WTC11 (cell line): ENCODE results near the gene ANKRD23. TPM values are rescaled to one million over a fixed set of nuclear protein-coding genes. Genes with fewer than 3 reads are reported as not detected.

Experiments used
- ATAC-seq: fragments of 200-7000 bp; cut with Tn5 transposase; 2 replicates; pipeline ENCODE4 v1.10.0; 2021; ENCODE audit warnings: mild to moderate bottlenecking, moderate library complexity
- CTCF ChIA-PET: fragments of 300-600 bp; sonication (Branson Sonifier 250); formaldehyde crosslinking; loops from one replicate; lab custom pipeline; 2021; ENCODE audit warnings: antibody characterized with exemption; lab: Charles Lee
- POLR2A ChIA-PET: fragments of 350-600 bp; sonication (Branson Sonifier 250); formaldehyde crosslinking; loops from one replicate; lab custom pipeline; 2021; ENCODE audit warnings: antibody characterized with exemption; lab: Charles Lee
- DNase-seq: peaks from one replicate; pipeline ENCODE4 v3.0.0; 2021; ENCODE audit warnings: low spot score
- H3K27ac Mint-ChIP-seq: 2 replicates; pipeline ENCODE4 v1.8.0; 2021; ENCODE audit warnings: mixed read lengths
- H3K27me3 Mint-ChIP-seq: 2 replicates; pipeline ENCODE4 v1.8.0; 2021; ENCODE audit warnings: low read depth, mild to moderate bottlenecking, moderate library complexity, mixed read lengths
- H3K36me3 Mint-ChIP-seq: 2 replicates; pipeline ENCODE4 v1.8.0; 2021; ENCODE audit warnings: mixed read lengths
- H3K4me1 Mint-ChIP-seq: 2 replicates; pipeline ENCODE4 v1.8.0; 2022; ENCODE audit warnings: mixed read lengths
- H3K4me3 Mint-ChIP-seq: 2 replicates; pipeline ENCODE4 v1.8.0; 2021; ENCODE audit warnings: mild to moderate bottlenecking, moderate library complexity, mixed read lengths
- H3K9me3 Mint-ChIP-seq: 2 replicates; pipeline ENCODE4 v1.8.0; 2021; ENCODE audit warnings: mixed read lengths
- ATF2 ChIP-seq: sonication (generic); formaldehyde crosslinking; IDR thresholded peaks from 2 replicates; pipeline ENCODE4 v1.8.1; 2022; ENCODE audit warnings: low read depth, missing genetic modification reagents, borderline replicate concordance
- CBFB ChIP-seq: sonication (generic); formaldehyde crosslinking; IDR thresholded peaks from 2 replicates; pipeline ENCODE4 v1.8.1; 2022; ENCODE audit warnings: mild to moderate bottlenecking, low read depth, missing genetic modification reagents
- FOXJ3 ChIP-seq: sonication (generic); formaldehyde crosslinking; IDR thresholded peaks from 2 replicates; pipeline ENCODE4 v1.9.0; 2021; ENCODE audit warnings: missing genetic modification reagents, mild to moderate bottlenecking, borderline replicate concordance
- FOXK1 ChIP-seq: sonication (generic); formaldehyde crosslinking; IDR thresholded peaks from 2 replicates; pipeline ENCODE4 v1.8.0; 2022; ENCODE audit warnings: mild to moderate bottlenecking, moderate library complexity, missing genetic modification reagents
- FOXP1 ChIP-seq: sonication (generic); formaldehyde crosslinking; IDR thresholded peaks from 2 replicates; pipeline ENCODE4 v1.8.0; 2022; ENCODE audit warnings: missing genetic modification reagents, mild to moderate bottlenecking, moderate library complexity, borderline replicate concordance
- NFE2L1 ChIP-seq: sonication (generic); formaldehyde crosslinking; IDR thresholded peaks from 2 replicates; pipeline ENCODE4 v1.8.1; 2023; ENCODE audit warnings: missing genetic modification reagents
- PREB ChIP-seq: sonication (generic); formaldehyde crosslinking; IDR thresholded peaks from 2 replicates; pipeline ENCODE4 v1.8.1; 2022; ENCODE audit warnings: mild to moderate bottlenecking, missing genetic modification reagents, moderate library complexity, borderline replicate concordance
- PRRX2 ChIP-seq: fragments of 250-450 bp; sonication (Bioruptor Pico); IDR thresholded peaks from 2 replicates; pipeline ENCODE4 v1.8.0; 2021; ENCODE audit warnings: mild to moderate bottlenecking
- RELA ChIP-seq: sonication (generic); formaldehyde crosslinking; IDR thresholded peaks from 2 replicates; pipeline ENCODE4 v1.8.1; 2022; ENCODE audit warnings: missing genetic modification reagents, mild to moderate bottlenecking, borderline replicate concordance
- SOX15 ChIP-seq: fragments of 250-450 bp; sonication (Bioruptor Pico); IDR thresholded peaks from 2 replicates; pipeline ENCODE4 v1.9.0; 2021; ENCODE audit warnings: mild to moderate bottlenecking
- ZBTB21 ChIP-seq: sonication (generic); formaldehyde crosslinking; IDR thresholded peaks from 2 replicates; pipeline ENCODE4 v1.8.1; 2023; ENCODE audit warnings: mild to moderate bottlenecking, missing genetic modification reagents, borderline replicate concordance
- ZNF121 ChIP-seq: sonication (generic); formaldehyde crosslinking; IDR thresholded peaks from 2 replicates; pipeline ENCODE4 v1.8.0; 2023; ENCODE audit warnings: missing genetic modification reagents
- ZNF317 ChIP-seq: sonication (generic); formaldehyde crosslinking; IDR thresholded peaks from 2 replicates; pipeline ENCODE4 v1.8.1; 2023; ENCODE audit warnings: low read depth, mild to moderate bottlenecking, moderate library complexity, missing genetic modification reagents, borderline replicate concordance
- ZNF416 ChIP-seq: fragments of 250-450 bp; sonication (Bioruptor Pico); IDR thresholded peaks from 2 replicates; pipeline ENCODE4 v1.9.0; 2021; ENCODE audit warnings: mild to moderate bottlenecking, inconsistent platforms
- ZNF532 ChIP-seq: fragments of 250-450 bp; sonication (Bioruptor Pico); IDR thresholded peaks from 2 replicates; pipeline ENCODE4 v1.9.0; 2021; ENCODE audit warnings: mild to moderate bottlenecking, borderline replicate concordance
- total RNA-seq: library from RNA; stranded (reverse); gene quantifications from 3 replicates; pipeline ENCODE4 v1.2.3, GENCODE V29; 2021
- TF ChIP-seq, protein P1 (sequence below): sonication (generic); formaldehyde crosslinking; IDR thresholded peaks from 2 replicates; pipeline ENCODE4 v1.8.0; 2022; ENCODE audit warnings: mild to moderate bottlenecking, missing genetic modification reagents
- TF ChIP-seq, protein P2 (sequence below): sonication (generic); formaldehyde crosslinking; IDR thresholded peaks from 2 replicates; pipeline ENCODE4 v1.8.0; 2023; ENCODE audit warnings: mild to moderate bottlenecking, missing genetic modification reagents
- TF ChIP-seq, protein P3 (sequence below): sonication (generic); formaldehyde crosslinking; conservative IDR thresholded peaks from 2 replicates; pipeline ENCODE4 v1.8.1; 2023; ENCODE audit warnings: mild to moderate bottlenecking, low read depth, missing genetic modification reagents, moderate library complexity
- TF ChIP-seq, protein P4 (sequence below): sonication (generic); formaldehyde crosslinking; IDR thresholded peaks from 2 replicates; pipeline ENCODE4 v1.8.1; 2023; ENCODE audit warnings: mild to moderate bottlenecking, missing genetic modification reagents
- TF ChIP-seq, protein P5 (sequence below): sonication (generic); formaldehyde crosslinking; IDR thresholded peaks from 2 replicates; pipeline ENCODE4 v1.8.0; 2023; ENCODE audit warnings: missing genetic modification reagents

Gene ANKRD23
- total RNA-seq, 1 experiment from 2014 or later = 3.2 TPM

GRCh38 chr2:96857667-96858372 is 14.0 kb upstream of the ANKRD23 start, which contains the start of gene ANKRD39:
Gene ANKRD39 (minus strand): TSS chr2:96858016. CDS start chr2:96857987, 29 bp downstream.
- Mint-ChIP-seq H3K4me3 (peak within 1 kb of the TSS; percentile 80), H3K9me3 (no peaks in the 10 kb centered on the region), H3K27ac (peak within 1 kb of the TSS; percentile 90), H3K27me3 (no peaks in the 10 kb centered on the region), H3K4me1 (peaks cover 21% of the 10 kb centered on the region), H3K36me3 (peaks cover 28% of the 10 kb centered on the region)
- ChIA-PET POLR2A (interaction anchor here (0.7 to 1.9 kb wide), 11 partner anchors 11 to 255 kb away, joined by 3 to 20 read pairs (median 4); partner anchors contain the start of gene ANKRD36), CTCF (interaction anchor here (0.6 to 5.6 kb wide), 53 partner anchors 10 to 310 kb away, joined by 3 to 252 read pairs (median 8); partner anchors contain the start of genes ANKRD23, ANKRD36, CNNM3 and CNNM4)
- ATAC-seq = peak; percentile 85
- DNase-seq = peak; percentile 99
- TF ChIP-seq, protein P1, sequence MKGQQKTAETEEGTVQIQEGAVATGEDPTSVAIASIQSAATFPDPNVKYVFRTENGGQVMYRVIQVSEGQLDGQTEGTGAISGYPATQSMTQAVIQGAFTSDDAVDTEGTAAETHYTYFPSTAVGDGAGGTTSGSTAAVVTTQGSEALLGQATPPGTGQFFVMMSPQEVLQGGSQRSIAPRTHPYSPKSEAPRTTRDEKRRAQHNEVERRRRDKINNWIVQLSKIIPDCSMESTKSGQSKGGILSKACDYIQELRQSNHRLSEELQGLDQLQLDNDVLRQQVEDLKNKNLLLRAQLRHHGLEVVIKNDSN (CRISPR knock-in tag) = peak; percentile 25; the same call in 1 of the 2 replicates
- TF ChIP-seq, protein P2, sequence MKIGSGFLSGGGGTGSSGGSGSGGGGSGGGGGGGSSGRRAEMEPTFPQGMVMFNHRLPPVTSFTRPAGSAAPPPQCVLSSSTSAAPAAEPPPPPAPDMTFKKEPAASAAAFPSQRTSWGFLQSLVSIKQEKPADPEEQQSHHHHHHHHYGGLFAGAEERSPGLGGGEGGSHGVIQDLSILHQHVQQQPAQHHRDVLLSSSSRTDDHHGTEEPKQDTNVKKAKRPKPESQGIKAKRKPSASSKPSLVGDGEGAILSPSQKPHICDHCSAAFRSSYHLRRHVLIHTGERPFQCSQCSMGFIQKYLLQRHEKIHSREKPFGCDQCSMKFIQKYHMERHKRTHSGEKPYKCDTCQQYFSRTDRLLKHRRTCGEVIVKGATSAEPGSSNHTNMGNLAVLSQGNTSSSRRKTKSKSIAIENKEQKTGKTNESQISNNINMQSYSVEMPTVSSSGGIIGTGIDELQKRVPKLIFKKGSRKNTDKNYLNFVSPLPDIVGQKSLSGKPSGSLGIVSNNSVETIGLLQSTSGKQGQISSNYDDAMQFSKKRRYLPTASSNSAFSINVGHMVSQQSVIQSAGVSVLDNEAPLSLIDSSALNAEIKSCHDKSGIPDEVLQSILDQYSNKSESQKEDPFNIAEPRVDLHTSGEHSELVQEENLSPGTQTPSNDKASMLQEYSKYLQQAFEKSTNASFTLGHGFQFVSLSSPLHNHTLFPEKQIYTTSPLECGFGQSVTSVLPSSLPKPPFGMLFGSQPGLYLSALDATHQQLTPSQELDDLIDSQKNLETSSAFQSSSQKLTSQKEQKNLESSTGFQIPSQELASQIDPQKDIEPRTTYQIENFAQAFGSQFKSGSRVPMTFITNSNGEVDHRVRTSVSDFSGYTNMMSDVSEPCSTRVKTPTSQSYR (CRISPR knock-in tag) = no peak
- no peak for TF ChIP-seq ZNF532
- TF ChIP-seq, protein P3, sequence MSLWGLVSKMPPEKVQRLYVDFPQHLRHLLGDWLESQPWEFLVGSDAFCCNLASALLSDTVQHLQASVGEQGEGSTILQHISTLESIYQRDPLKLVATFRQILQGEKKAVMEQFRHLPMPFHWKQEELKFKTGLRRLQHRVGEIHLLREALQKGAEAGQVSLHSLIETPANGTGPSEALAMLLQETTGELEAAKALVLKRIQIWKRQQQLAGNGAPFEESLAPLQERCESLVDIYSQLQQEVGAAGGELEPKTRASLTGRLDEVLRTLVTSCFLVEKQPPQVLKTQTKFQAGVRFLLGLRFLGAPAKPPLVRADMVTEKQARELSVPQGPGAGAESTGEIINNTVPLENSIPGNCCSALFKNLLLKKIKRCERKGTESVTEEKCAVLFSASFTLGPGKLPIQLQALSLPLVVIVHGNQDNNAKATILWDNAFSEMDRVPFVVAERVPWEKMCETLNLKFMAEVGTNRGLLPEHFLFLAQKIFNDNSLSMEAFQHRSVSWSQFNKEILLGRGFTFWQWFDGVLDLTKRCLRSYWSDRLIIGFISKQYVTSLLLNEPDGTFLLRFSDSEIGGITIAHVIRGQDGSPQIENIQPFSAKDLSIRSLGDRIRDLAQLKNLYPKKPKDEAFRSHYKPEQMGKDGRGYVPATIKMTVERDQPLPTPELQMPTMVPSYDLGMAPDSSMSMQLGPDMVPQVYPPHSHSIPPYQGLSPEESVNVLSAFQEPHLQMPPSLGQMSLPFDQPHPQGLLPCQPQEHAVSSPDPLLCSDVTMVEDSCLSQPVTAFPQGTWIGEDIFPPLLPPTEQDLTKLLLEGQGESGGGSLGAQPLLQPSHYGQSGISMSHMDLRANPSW = no peak
- no peak for TF ChIP-seq ZBTB21 (CRISPR knock-in tag)
- no peak for TF ChIP-seq FOXJ3
- TF ChIP-seq ZNF121 (CRISPR knock-in tag) = peak; percentile 80; the same call in 1 of the 2 replicates
- no peak for TF ChIP-seq SOX15 (CRISPR knock-in tag)
- TF ChIP-seq RELA (CRISPR knock-in tag) = peak; percentile 82; the same call in 1 of the 2 replicates
- TF ChIP-seq ATF2 = no peak
- TF ChIP-seq PREB = peak; percentile 71; the same call in 1 of the 2 replicates
- TF ChIP-seq FOXP1 = peak; percentile 92; the same call in 1 of the 2 replicates
- 0 out of 2 replicates have a peak, but pooled peaks have one; percentile 23 for TF ChIP-seq CBFB (CRISPR knock-in tag)
- no peak for TF ChIP-seq PRRX2 (CRISPR knock-in tag)
- TF ChIP-seq NFE2L1 = no peak
- no peak for TF ChIP-seq ZNF317 (CRISPR knock-in tag)
- TF ChIP-seq, protein P4, sequence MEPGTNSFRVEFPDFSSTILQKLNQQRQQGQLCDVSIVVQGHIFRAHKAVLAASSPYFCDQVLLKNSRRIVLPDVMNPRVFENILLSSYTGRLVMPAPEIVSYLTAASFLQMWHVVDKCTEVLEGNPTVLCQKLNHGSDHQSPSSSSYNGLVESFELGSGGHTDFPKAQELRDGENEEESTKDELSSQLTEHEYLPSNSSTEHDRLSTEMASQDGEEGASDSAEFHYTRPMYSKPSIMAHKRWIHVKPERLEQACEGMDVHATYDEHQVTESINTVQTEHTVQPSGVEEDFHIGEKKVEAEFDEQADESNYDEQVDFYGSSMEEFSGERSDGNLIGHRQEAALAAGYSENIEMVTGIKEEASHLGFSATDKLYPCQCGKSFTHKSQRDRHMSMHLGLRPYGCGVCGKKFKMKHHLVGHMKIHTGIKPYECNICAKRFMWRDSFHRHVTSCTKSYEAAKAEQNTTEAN (CRISPR knock-in tag) = no peak
- TF ChIP-seq, protein P5, sequence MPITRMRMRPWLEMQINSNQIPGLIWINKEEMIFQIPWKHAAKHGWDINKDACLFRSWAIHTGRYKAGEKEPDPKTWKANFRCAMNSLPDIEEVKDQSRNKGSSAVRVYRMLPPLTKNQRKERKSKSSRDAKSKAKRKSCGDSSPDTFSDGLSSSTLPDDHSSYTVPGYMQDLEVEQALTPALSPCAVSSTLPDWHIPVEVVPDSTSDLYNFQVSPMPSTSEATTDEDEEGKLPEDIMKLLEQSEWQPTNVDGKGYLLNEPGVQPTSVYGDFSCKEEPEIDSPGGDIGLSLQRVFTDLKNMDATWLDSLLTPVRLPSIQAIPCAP (CRISPR knock-in tag) = no peak; the same call in 1 of the 2 replicates
- no peak for TF ChIP-seq ZNF416 (CRISPR knock-in tag)
- peak; percentile 87 for TF ChIP-seq FOXK1
